ENCODE measurements around the gene PTPRCAP. TPM values are rescaled to one million over a fixed set of nuclear protein-coding genes. Genes with fewer than 3 reads are reported as not detected.

Gene PTPRCAP
- total and polyA plus RNA-seq, 10 of the 15 experiments (the other 5 are each of a cell fraction or from before 2014, with no cell fraction given): 4.7 to 266 (median 125) TPM

GRCh38 chr11:67428052-67429001 lies 9.2 kb downstream of the PTPRCAP start, which contains the start of gene RPS6KB2 (continued):
- TF ChIP-seq POLR2AphosphoS2 (IDR thresholded peaks at IDR 0.05; ENCODE audit: low read depth, low read length) (peak; percentile 66), POLR2A (IDR thresholded peaks at IDR 0.05; ENCODE audit: low read depth, low read length) (peak; percentile 87), RCOR1 (conservative IDR thresholded peaks at IDR 0.05; ENCODE audit: low read depth, low read length) (no peak), HDGF (IDR thresholded peaks at IDR 0.05) (peak; percentile 67), HDAC2 (IDR thresholded peaks at IDR 0.05) (no peak), MEF2A (IDR thresholded peaks at IDR 0.05; ENCODE audit: insufficient read depth, low read depth, low read length) (0 out of 2 replicates have a peak, but pooled peaks have one; percentile 49), E2F8 (IDR thresholded peaks at IDR 0.05; ENCODE audit: low read depth, partially characterized antibody) (peak; percentile 75), ZZZ3 (IDR thresholded peaks at IDR 0.05; ENCODE audit: control insufficient read depth, insufficient read length, low read depth) (no peak), HSF1 (IDR thresholded peaks at IDR 0.05; ENCODE audit: low read depth, low read length) (no peak), SMAD5 (IDR thresholded peaks at IDR 0.05; ENCODE audit: low read depth) (peak; percentile 59; the same call in 1 of the 2 replicates), HDAC6 (IDR thresholded peaks at IDR 0.05; ENCODE audit: unreplicated experiment) (no peak), SKIL (IDR thresholded peaks at IDR 0.05; ENCODE audit: low read depth, poor library complexity, severe bottlenecking) (no peak), TARDBP (IDR thresholded peaks at IDR 0.05; ENCODE audit: borderline replicate concordance) (peak; percentile 92), SUZ12 (IDR thresholded peaks at IDR 0.05; ENCODE audit: unreplicated experiment) (no peak), ASH2L (IDR thresholded peaks at IDR 0.05; ENCODE audit: borderline replicate concordance, low read depth) (peak; percentile 96; the same call in 1 of the 2 replicates), CUX1 (IDR thresholded peaks at IDR 0.05; ENCODE audit: insufficient replicate concordance, low read depth, low read length) (no peak), NR2F1 (conservative IDR thresholded peaks at IDR 0.05) (no peak), RAD51 (IDR thresholded peaks at IDR 0.05) (no peak)

Data from GM12878 (cell line).